ENCODE results near the gene SORCS2.

- TF ChIP-seq, protein P1, sequence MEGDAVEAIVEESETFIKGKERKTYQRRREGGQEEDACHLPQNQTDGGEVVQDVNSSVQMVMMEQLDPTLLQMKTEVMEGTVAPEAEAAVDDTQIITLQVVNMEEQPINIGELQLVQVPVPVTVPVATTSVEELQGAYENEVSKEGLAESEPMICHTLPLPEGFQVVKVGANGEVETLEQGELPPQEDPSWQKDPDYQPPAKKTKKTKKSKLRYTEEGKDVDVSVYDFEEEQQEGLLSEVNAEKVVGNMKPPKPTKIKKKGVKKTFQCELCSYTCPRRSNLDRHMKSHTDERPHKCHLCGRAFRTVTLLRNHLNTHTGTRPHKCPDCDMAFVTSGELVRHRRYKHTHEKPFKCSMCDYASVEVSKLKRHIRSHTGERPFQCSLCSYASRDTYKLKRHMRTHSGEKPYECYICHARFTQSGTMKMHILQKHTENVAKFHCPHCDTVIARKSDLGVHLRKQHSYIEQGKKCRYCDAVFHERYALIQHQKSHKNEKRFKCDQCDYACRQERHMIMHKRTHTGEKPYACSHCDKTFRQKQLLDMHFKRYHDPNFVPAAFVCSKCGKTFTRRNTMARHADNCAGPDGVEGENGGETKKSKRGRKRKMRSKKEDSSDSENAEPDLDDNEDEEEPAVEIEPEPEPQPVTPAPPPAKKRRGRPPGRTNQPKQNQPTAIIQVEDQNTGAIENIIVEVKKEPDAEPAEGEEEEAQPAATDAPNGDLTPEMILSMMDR (IDR thresholded peaks at IDR 0.05; ENCODE audit: low read depth, low read length), result no peak
- no peak for TF ChIP-seq POLR2A (IDR thresholded peaks at IDR 0.05; ENCODE audit: extremely low read depth, insufficient read length)
- TF ChIP-seq MAX (IDR thresholded peaks at IDR 0.05; ENCODE audit: low read depth, low read length), result no peak
- TF ChIP-seq MYC (IDR thresholded peaks at IDR 0.05; ENCODE audit: low read depth, low read length), result no peak
Measured at GRCh38 chr4:7421356-7422150, 229.2 kb downstream of the SORCS2 start.
